Mesenchymal stem cell (in vitro differentiated cells and primary cell): ENCODE data around the gene SYNE1.
A peak's percentile ranks its signal among the peaks of the same experiment; 100 is the strongest.

Experiments used
- DNase-seq: peaks from one replicate; pipeline ENCODE4 v3.0.0-alpha.2; 2013
- H2AFZ ChIP-seq: one replicate; pipeline ENCODE4 v1.6.1; 2013; ENCODE audit warnings: low read depth, mild to moderate bottlenecking, control low read depth, inconsistent platforms, low read length, moderate library complexity
- H2AK5ac ChIP-seq: 2 replicates; pipeline ENCODE4 v1.6.1; 2013; ENCODE audit warnings: low read length, moderate library complexity, mild to moderate bottlenecking, inconsistent platforms; ENCODE audit not compliant: severe bottlenecking
- H2BK120ac ChIP-seq: one replicate; pipeline ENCODE4 v1.6.1; 2013; ENCODE audit warnings: low read depth, mild to moderate bottlenecking, inconsistent platforms, low read length, moderate library complexity
- H2BK12ac ChIP-seq, 2 experiments: one replicate each; pipeline ENCODE4 v1.6.1; 2013; ENCODE audit warnings: inconsistent platforms in 2 of 2, low read length in 2 of 2, mild to moderate bottlenecking in 2 of 2, moderate library complexity in 2 of 2, control low read depth in 1 of 2
- H2BK15ac ChIP-seq: one replicate; pipeline ENCODE4 v1.6.1; 2013; ENCODE audit warnings: mild to moderate bottlenecking, low read depth, inconsistent platforms; ENCODE audit not compliant: poor library complexity, severe bottlenecking
- H2BK5ac ChIP-seq: 2 replicates; pipeline ENCODE4 v1.6.1; 2013; ENCODE audit warnings: low read depth, mild to moderate bottlenecking, low read length, control low read depth, inconsistent platforms; ENCODE audit not compliant: poor library complexity, severe bottlenecking
- H3K14ac ChIP-seq, 2 experiments: one replicate each; pipeline ENCODE4 v1.6.1; 2013; ENCODE audit warnings: inconsistent platforms in 2 of 2, low read length in 2 of 2, control low read depth in 1 of 2, mild to moderate bottlenecking in 1 of 2, moderate library complexity in 1 of 2
- H3K18ac ChIP-seq, 2 experiments: one replicate each; pipeline ENCODE4 v1.6.1; 2013; ENCODE audit warnings: inconsistent platforms in 2 of 2, low read length in 2 of 2, control low read depth in 1 of 2, low read depth in 1 of 2, mild to moderate bottlenecking in 1 of 2
- H3K23ac ChIP-seq, 2 experiments: one replicate each; pipeline ENCODE4 v1.6.1; 2013; ENCODE audit warnings: inconsistent platforms in 2 of 2, low read length in 2 of 2, mild to moderate bottlenecking in 2 of 2, moderate library complexity in 2 of 2, control low read depth in 1 of 2
- H3K27ac ChIP-seq: 2 replicates; pipeline ENCODE4 v1.5.1; 2013; ENCODE audit warnings: mild to moderate bottlenecking, moderate library complexity, low read length, control low read depth, inconsistent platforms; ENCODE audit not compliant: poor library complexity, severe bottlenecking
- H3K27me3 ChIP-seq, 2 experiments: 2 replicates each; pipeline versions ENCODE4 v1.6.1 to v1.7.0; 2013; ENCODE audit warnings: low read length in 2 of 2, mild to moderate bottlenecking in 2 of 2, moderate library complexity in 2 of 2, control low read depth in 1 of 2, inconsistent platforms in 1 of 2; ENCODE audit not compliant: control insufficient read depth in 1 of 2, insufficient read depth in 1 of 2
- H3K36me3 ChIP-seq, 2 experiments: 2 replicates each; pipeline versions ENCODE4 v1.6.1 to v1.7.0; 2013; ENCODE audit warnings: low read length in 2 of 2, control low read depth in 1 of 2, inconsistent platforms in 1 of 2, low read depth in 1 of 2, mild to moderate bottlenecking in 1 of 2; ENCODE audit not compliant: insufficient read depth in 2 of 2, control insufficient read depth in 1 of 2
- H3K4ac ChIP-seq, 2 experiments: one replicate each; pipeline ENCODE4 v1.6.1; 2013; ENCODE audit warnings: inconsistent platforms in 2 of 2, low read length in 2 of 2, mild to moderate bottlenecking in 2 of 2, moderate library complexity in 2 of 2, control low read depth in 1 of 2, low read depth in 1 of 2
- H3K4me1 ChIP-seq: 2 replicates; pipeline ENCODE4 v1.6.1; 2013; ENCODE audit warnings: low read depth, low read length, control low read depth; ENCODE audit not compliant: control insufficient read depth, insufficient read depth
- H3K4me2 ChIP-seq: 2 replicates; pipeline ENCODE4 v1.6.1; 2013; ENCODE audit warnings: low read length, mild to moderate bottlenecking, inconsistent platforms; ENCODE audit not compliant: poor library complexity, severe bottlenecking
- H3K4me3 ChIP-seq, 2 experiments: 2 replicates each; pipeline versions ENCODE4 v1.5.1 to v1.7.0; 2013; ENCODE audit warnings: low read length in 2 of 2, mild to moderate bottlenecking in 2 of 2, control low read depth in 1 of 2, low read depth in 1 of 2; ENCODE audit not compliant: insufficient read depth in 1 of 2
- H3K79me1 ChIP-seq: replicated peaks from 2 replicates; pipeline ENCODE4 v1.6.1; 2013; ENCODE audit warnings: mild to moderate bottlenecking, control low read depth, low read length, inconsistent platforms; ENCODE audit not compliant: poor library complexity, severe bottlenecking
- H3K9ac ChIP-seq: 2 replicates; pipeline ENCODE4 v1.7.0; 2013; ENCODE audit warnings: mild to moderate bottlenecking, low read length, moderate library complexity
- H3K9me3 ChIP-seq: 2 replicates; pipeline ENCODE4 v1.7.0; 2013; ENCODE audit warnings: mild to moderate bottlenecking, low read length; ENCODE audit not compliant: control insufficient read depth
- H4K8ac ChIP-seq: one replicate; pipeline ENCODE4 v1.6.1; 2013; ENCODE audit warnings: inconsistent platforms, mild to moderate bottlenecking, low read length, moderate library complexity
- H4K91ac ChIP-seq: one replicate; pipeline ENCODE4 v1.6.1; 2013; ENCODE audit warnings: mild to moderate bottlenecking, low read length, inconsistent platforms
- WGBS: methylation state at CpG from one replicate; pipeline ENCODE4 v1.1.7; 2013; ENCODE audit warnings: mixed read lengths; 5-methylcytosine and 5-hydroxymethylcytosine counted together

The SYNE1 gene

GRCh38 chr6:152248980-152249379 lies 388.2 kb downstream of the SYNE1 start:
- Histone ChIP-seq H3K9me3 (no peaks in the 10 kb centered on the region), H2AK5ac (no peak overlapping the region), H4K91ac (no peak overlapping the region), H4K8ac (no peak overlapping the region), H3K36me3 (peaks cover 0 to 69% of the 10 kb centered on the region in 2 experiments), H3K27me3 (no peaks in the 10 kb centered on the region), H3K23ac (no peak overlapping the region), H3K4ac (no peak overlapping the region), H3K4me2 (no peak overlapping the region), H3K18ac (no peak overlapping the region), H3K4me3 (no peak overlapping the region), H3K9ac (no peak overlapping the region), H2BK5ac (no peak overlapping the region), H3K4me1 (no peaks in the 10 kb centered on the region), H3K79me1 (peaks cover 5% of the 10 kb centered on the region), H2BK12ac (no peak overlapping the region), H2AFZ (no peak overlapping the region), H2BK15ac (no peak overlapping the region), H3K14ac (no peak overlapping the region), H2BK120ac (no peak overlapping the region), H3K27ac (no peak overlapping the region)
- 100% methylated on average over 1 of the region's 2 CpGs for WGBS
- no peak for DNase-seq

DNA sequence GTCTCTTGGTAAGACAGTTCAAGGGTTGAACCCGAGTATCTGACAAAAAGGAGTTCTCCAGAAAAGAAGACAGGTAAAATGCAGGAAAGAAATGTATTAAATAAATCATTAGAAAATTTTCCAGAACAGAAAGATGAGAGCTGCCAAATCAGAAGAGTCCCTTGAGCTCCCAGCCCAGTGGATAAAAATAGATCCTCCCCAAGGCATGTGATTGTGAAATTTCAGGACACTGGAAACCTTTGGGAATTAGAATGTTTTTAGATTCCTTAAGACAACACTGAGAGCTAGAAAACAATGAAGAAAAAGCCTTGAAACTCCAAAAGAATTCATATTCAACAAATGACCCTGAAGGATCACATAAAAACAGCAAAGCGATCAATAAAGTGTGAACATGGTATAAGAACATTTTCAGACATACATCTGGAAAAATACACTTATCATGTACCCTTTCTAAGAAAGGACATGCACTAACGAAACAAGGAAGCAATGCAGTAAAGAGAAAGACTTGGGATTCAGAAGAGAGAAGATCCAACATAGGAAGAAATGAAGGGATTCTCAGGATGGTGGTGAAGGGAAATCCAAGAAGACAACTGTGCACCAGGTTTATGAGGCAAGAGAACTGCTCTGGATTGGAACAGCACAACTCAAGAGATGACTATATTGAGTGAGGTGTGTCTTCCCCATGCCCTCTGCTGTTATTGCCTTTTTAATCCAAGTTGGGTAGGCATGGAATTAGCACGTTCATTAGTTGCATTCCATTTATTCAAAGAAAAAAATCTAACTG lies 390.4 kb downstream of the SYNE1 start:
- Histone ChIP-seq H3K9me3 (no peaks in the 10 kb centered on the region), H3K4ac (no peak overlapping the region), H2BK120ac (no peak overlapping the region), H2AK5ac (no peak overlapping the region), H3K23ac (no peak overlapping the region), H2BK5ac (no peak overlapping the region), H3K4me1 (no peaks in the 10 kb centered on the region), H3K9ac (no peak overlapping the region), H3K4me3 (no peak overlapping the region), H4K8ac (no peak overlapping the region), H4K91ac (no peak overlapping the region), H3K79me1 (peaks cover 5% of the 10 kb centered on the region), H3K27ac (no peak overlapping the region), H2BK15ac (no peak overlapping the region), H3K27me3 (no peaks in the 10 kb centered on the region), H2BK12ac (no peak overlapping the region), H3K4me2 (no peak overlapping the region), H3K18ac (no peak overlapping the region), H3K14ac (no peak overlapping the region), H3K36me3 (peaks cover 2 to 70% of the 10 kb centered on the region in 2 experiments), H2AFZ (no peak overlapping the region)
- DNase-seq: peak; percentile 58
- 97% methylated on average over 2 of the region's 4 CpGs for WGBS

- H3K36me3 ChIP-seq: peaks cover 8 to 79% of the 10 kb centered on the region in 2 experiments
- peaks cover 5% of the 10 kb centered on the region for H3K79me1 ChIP-seq
- H3K4ac ChIP-seq: no peak overlapping the region
- DNase-seq: peak; percentile 76
- H3K14ac ChIP-seq: no peak overlapping the region
- no peak overlapping the region for H2BK5ac ChIP-seq
- no peak overlapping the region for H3K18ac ChIP-seq
- H2AK5ac ChIP-seq: no peak overlapping the region
- 39% methylated on average over 3 of the region's 4 CpGs for WGBS
- no peak overlapping the region for H3K4me2 ChIP-seq
- no peak overlapping the region for H3K4me3 ChIP-seq
- H3K9me3 ChIP-seq: no peaks in the 10 kb centered on the region
- H3K27ac ChIP-seq: no peak overlapping the region
- H3K27me3 ChIP-seq: no peaks in the 10 kb centered on the region
- H2BK12ac ChIP-seq: no peak overlapping the region
- no peaks in the 10 kb centered on the region for H3K4me1 ChIP-seq
- no peak overlapping the region for H2BK120ac ChIP-seq
- no peak overlapping the region for H3K9ac ChIP-seq
- H4K8ac ChIP-seq: no peak overlapping the region
- no peak overlapping the region for H4K91ac ChIP-seq
- no peak overlapping the region for H2BK15ac ChIP-seq
- H2AFZ ChIP-seq: no peak overlapping the region
- H3K23ac ChIP-seq: no peak overlapping the region
These were observed 392.0 kb downstream of the SYNE1 start for GRCh38 chr6:152244998-152245630.

DNA sequence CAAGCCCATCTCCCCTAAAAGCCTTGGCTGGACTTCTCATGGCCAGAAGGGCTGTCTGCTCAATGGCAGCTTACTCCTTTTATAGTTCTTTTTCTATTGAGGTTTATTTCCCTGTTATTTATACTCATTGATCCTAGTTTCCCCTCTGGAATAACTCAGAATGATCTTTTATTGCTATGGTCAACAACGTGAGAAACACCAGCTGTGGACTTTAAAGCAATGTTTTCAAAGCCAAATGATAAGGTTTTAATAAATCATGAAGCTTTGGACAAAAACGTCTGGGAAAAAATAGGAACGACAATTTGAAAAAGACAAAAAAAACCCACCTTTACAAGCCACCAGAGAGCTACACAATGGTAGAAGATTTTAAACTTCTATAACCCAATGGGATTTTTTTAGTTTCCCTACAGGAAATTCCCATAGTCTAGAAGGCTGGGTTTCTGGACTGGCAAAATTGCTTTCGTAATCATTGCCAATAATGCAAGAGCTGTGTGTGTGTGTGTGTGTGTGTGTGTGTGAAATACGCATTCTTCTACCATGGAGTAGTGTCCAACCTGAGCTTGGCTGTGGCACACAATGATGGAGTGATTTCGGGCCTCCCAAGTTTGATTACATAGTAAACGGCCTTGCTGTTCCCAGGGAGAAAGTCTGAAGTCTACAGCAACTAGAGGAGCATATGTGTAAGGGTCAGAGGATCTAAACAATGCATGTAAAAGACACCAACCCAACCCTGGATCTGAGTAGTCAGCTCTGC lies 396.0 kb downstream of the SYNE1 start:
- Histone ChIP-seq H3K4me3 (no peak overlapping the region), H2AFZ (no peak overlapping the region), H3K27ac (no peak overlapping the region), H3K9me3 (no peaks in the 10 kb centered on the region), H3K4me1 (no peaks in the 10 kb centered on the region), H3K14ac (no peak overlapping the region), H2BK5ac (no peak overlapping the region), H3K23ac (no peak overlapping the region), H2BK15ac (no peak overlapping the region), H3K36me3 (peaks cover 21 to 89% of the 10 kb centered on the region in 2 experiments), H3K18ac (no peak overlapping the region), H2AK5ac (no peak overlapping the region), H4K91ac (no peak overlapping the region), H3K9ac (no peak overlapping the region), H3K4me2 (no peak overlapping the region), H3K79me1 (no peaks in the 10 kb centered on the region), H2BK120ac (no peak overlapping the region), H4K8ac (no peak overlapping the region), H3K27me3 (no peaks in the 10 kb centered on the region), H2BK12ac (no peak overlapping the region), H3K4ac (no peak overlapping the region)
- DNase-seq: peak; percentile 41
- 81% methylated on average over 7 of the region's 7 CpGs for WGBS
